Right renal cortex interstitium (tissue), 3 donors: Measurements from ENCODE around the gene ZNF664. TPM values are rescaled to one million over a fixed set of nuclear protein-coding genes. Genes with fewer than 3 reads are reported as not detected.

Experiments
- DNase-seq, 3 donors: peaks; one replicate each; pipeline ENCODE4 v3.0.0-alpha.2; 2013; ENCODE audit warnings: low read depth in 3 of 3, low spot score in 2 of 3
- polyA plus RNA-seq, 3 donors: library from polyadenylated mRNA; unstranded; fragments of 120-200 nt; gene quantifications; one replicate each; pipeline ENCODE4 v1.2.1, GENCODE V29; 2013; ENCODE audit not compliant: insufficient read length in 3 of 3

The ZNF664 gene
- polyA plus RNA-seq, 3 donors: 165 to 189 (median 177) TPM

DNA sequence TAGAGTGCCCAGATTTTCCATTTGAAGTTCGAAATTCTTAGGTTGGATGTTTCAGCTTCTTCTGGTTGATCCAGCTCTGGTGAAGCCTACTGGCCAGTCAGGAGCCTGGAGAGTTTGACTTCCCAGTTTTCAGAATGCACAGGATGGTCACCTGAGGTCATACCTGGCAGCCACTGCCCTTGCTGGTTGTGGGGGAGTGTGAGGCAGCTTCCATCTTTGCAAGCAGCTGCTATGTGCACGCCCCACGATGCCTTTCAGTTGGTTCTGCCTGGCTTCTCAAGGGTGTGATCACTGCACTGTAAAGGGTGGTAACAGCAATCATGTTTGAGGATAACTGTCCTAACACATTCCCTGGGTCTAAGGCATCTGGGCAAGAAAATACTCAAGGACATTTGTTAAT, 15.8 kb upstream of the ZNF664 start:
- no peak for DNase-seq

GRCh38 chr12:123958462-123958861, 14.6 kb upstream of the ZNF664 start:
- no peak for DNase-seq

DNA sequence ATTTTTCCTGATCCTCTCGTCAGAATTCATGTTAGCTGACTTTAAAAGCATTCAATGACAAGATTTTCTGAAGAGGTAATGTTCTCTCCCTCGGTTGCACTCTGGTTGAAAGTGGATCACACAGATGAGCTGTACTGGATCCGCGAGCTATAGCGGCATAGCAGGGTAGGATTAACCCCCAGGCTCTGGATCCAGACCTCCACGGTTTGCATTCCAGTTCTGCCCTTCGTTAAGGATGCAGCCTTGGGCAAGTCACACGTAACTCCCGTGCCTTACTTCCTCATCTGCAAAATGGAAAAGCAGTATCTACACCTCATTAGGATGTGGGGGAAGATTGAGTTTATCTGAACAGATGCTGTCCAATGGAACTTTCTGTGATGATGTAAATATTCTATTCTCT, 14.1 kb upstream of the ZNF664 start:
- DNase-seq: no peak

- no peak for DNase-seq
Observed at GRCh38 chr12:123960029-123960735, 12.8 kb upstream of the ZNF664 start.

- no peak for DNase-seq
Observed at GRCh38 chr12:123960856-123961255, 12.2 kb upstream of the ZNF664 start.

- DNase-seq: no peak
Observed at GRCh38 chr12:123961585-123962345, 11.2 kb upstream of the ZNF664 start.

- no peak for DNase-seq
Observed at GRCh38 chr12:123962513-123962912, 10.5 kb upstream of the ZNF664 start.

- no peak for DNase-seq
Observed at GRCh38 chr12:123963821-123964220, 9.2 kb upstream of the ZNF664 start.

GRCh38 chr12:123965382-123965781, 7.6 kb upstream of the ZNF664 start:
- no peak for DNase-seq

GRCh38 chr12:123966596-123966995, 6.4 kb upstream of the ZNF664 start:
- DNase-seq: no peak

GRCh38 chr12:123967121-123967586, 5.9 kb upstream of the ZNF664 start:
- DNase-seq: no peak

GRCh38 chr12:123971449-123971769, 1.6 kb upstream of the ZNF664 start:
- no peak for DNase-seq

DNA sequence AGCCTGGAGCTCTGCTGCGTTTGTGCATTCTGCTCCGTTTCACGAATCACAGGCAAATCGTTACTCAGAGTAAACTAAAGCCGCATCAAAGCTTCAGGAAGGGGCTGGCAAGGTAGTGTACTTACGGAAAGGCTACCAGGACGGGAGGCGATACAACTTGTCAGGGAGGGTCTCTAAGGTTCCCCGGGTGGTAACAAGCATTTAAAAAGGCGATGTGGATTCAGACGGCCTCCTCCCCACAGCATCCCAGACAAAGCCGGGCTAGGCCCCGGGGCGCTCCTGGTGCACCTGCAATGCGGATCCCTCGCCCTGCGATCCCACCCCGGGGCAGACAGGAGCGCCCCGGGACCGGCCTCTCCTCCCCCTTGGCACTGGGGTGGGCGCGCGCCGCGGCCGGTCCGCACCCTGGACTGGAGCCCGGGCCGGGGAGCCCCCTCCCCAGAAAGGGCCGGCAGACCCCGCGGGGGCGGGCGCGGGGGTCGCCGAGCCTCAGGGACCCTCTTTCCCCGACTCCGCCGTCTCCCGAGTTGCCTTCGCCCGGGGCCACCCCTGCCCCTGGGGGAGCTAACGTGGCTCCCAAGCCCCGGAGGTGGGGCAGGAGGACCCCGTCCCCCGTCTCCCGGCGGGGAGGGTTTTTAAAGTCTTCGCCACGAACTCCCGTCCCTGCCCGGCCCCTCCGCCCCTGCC, 1.1 kb upstream of the ZNF664 start:
- peak in 1 of 3 donors; percentile 27 for DNase-seq

GRCh38 chr12:123973552-123974341, 732 bp downstream of the ZNF664 start:
- peak in 1 of 3 donors; percentile 19 for DNase-seq

GRCh38 chr12:123976227-123976826, 3.3 kb downstream of the ZNF664 start:
- DNase-seq: no peak

- DNase-seq: no peak
Observed at GRCh38 chr12:123979566-123979965, 6.6 kb downstream of the ZNF664 start.

DNA sequence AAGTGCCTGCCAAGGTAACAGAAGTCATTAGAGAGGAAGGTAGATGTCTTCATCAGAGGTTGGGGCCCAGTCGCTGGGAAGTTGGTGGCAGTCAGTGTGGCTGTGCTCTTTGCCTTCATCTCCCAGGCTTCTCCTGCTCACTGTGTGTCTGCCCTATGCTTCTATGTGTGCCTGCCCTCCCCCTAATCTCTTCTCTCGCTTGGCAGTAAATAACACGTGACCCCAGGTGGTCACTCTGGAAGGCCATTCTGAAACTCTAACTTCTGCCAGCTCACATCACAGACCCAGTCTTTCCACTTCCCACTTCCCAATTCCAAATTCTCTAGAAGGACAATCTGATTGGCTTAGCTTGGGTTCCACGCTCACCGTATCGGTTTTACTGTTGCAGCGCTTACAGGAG, 9.3 kb downstream of the ZNF664 start:
- DNase-seq: no peak

GRCh38 chr12:123983822-123984485, 10.9 kb downstream of the ZNF664 start:
- peak in 1 of 3 donors; percentile 35 for DNase-seq

DNA sequence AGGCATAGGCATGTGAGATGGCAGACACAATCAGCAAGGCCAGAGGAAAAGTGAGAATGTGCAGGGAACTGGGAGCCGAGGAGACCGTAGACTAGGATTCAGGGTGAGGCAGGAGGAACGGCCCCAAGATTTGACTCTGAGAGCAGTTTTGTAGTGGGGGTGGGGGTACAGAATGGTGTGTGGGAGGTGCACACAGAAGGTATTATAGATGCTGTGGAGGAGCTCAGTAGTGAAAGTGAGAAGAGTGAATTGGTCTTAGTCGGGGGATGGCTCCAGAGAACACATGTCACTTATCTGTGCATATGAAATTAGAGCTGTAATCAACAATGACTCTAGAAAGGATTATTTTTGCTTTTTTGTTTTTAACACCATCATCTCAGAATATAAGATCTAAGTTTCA, 11.9 kb downstream of the ZNF664 start:
- no peak for DNase-seq
